Neural crest cell (in vitro differentiated cells): ENCODE results near the gene LINS1. TPM values are rescaled to one million over a fixed set of nuclear protein-coding genes. Genes with fewer than 3 reads are reported as not detected.

Source experiments
- DNase-seq: peaks from one replicate; pipeline ENCODE4 v3.0.0; 2021; ENCODE audit warnings: low read depth, mixed read lengths, low spot score
- H3K27ac Mint-ChIP-seq: one replicate; pipeline ENCODE4 v1.8.0; 2021; ENCODE audit warnings: mild to moderate bottlenecking, mixed read lengths; ENCODE audit not compliant: unreplicated experiment
- H3K27me3 Mint-ChIP-seq: 2 replicates; pipeline ENCODE4 v1.8.0; 2021; ENCODE audit warnings: low read depth, mild to moderate bottlenecking, mixed read lengths
- H3K36me3 Mint-ChIP-seq: 2 replicates; pipeline ENCODE4 v1.8.0; 2021; ENCODE audit warnings: low read depth, mild to moderate bottlenecking, mixed read lengths
- H3K4me1 Mint-ChIP-seq: 2 replicates; pipeline ENCODE4 v1.8.0; 2021; ENCODE audit warnings: mixed read lengths
- H3K4me3 Mint-ChIP-seq: one replicate; pipeline ENCODE4 v1.8.0; 2021; ENCODE audit warnings: mild to moderate bottlenecking, mixed read lengths
- H3K9me3 Mint-ChIP-seq: 2 replicates; pipeline ENCODE4 v1.8.0; 2021; ENCODE audit warnings: mixed read lengths
- CTCF ChIP-seq: fragments of 200-600 bp; sonication (generic); conservative IDR thresholded peaks from 2 replicates; pipeline ENCODE4 v1.5.0; 2021; ENCODE audit warnings: antibody characterized with exemption, mild to moderate bottlenecking
- total RNA-seq: library from RNA; stranded (reverse); gene quantifications from 2 replicates; pipeline ENCODE4 v1.2.1, GENCODE V29; 2021

Gene LINS1
- total RNA-seq, 1 donor from 2014 or later, result 18.2 TPM

- H3K36me3 Mint-ChIP-seq, result peaks cover 19% of the 10 kb centered on the region
- no peaks in the 10 kb centered on the region for H3K27me3 Mint-ChIP-seq
- H3K27ac Mint-ChIP-seq, result peak overlapping the region; percentile 57
- no peak for DNase-seq
- TF ChIP-seq CTCF, result no peak
- H3K9me3 Mint-ChIP-seq, result no peaks in the 10 kb centered on the region
- H3K4me3 Mint-ChIP-seq, result no peak overlapping the region
- no peaks in the 10 kb centered on the region for H3K4me1 Mint-ChIP-seq
These were observed 28.5 kb downstream of the LINS1 start for GRCh38 chr15:100573526-100573925.

- H3K27me3 Mint-ChIP-seq, result no peaks in the 10 kb centered on the region
- TF ChIP-seq CTCF, result peak; percentile 73
- no peak overlapping the region for H3K27ac Mint-ChIP-seq
- peaks cover 19% of the 10 kb centered on the region for H3K36me3 Mint-ChIP-seq
- no peak overlapping the region for H3K4me3 Mint-ChIP-seq
- no peaks in the 10 kb centered on the region for H3K9me3 Mint-ChIP-seq
- DNase-seq, result no peak
- no peaks in the 10 kb centered on the region for H3K4me1 Mint-ChIP-seq
These were observed 29.5 kb downstream of the LINS1 start for GRCh38 chr15:100572362-100572983.

GRCh38 chr15:100571592-100572167 is 30.3 kb downstream of the LINS1 start:
- no peaks in the 10 kb centered on the region for H3K9me3 Mint-ChIP-seq
- TF ChIP-seq CTCF, result no peak
- no peak for DNase-seq
- no peak overlapping the region for H3K4me3 Mint-ChIP-seq
- peaks cover 18% of the 10 kb centered on the region for H3K36me3 Mint-ChIP-seq
- no peak overlapping the region for H3K27ac Mint-ChIP-seq
- H3K27me3 Mint-ChIP-seq, result no peaks in the 10 kb centered on the region
- no peaks in the 10 kb centered on the region for H3K4me1 Mint-ChIP-seq

- no peak for DNase-seq
- Mint-ChIP-seq H3K4me3 (no peak overlapping the region), H3K27me3 (no peaks in the 10 kb centered on the region), H3K27ac (no peak overlapping the region), H3K4me1 (no peaks in the 10 kb centered on the region), H3K9me3 (no peaks in the 10 kb centered on the region), H3K36me3 (peaks cover 12% of the 10 kb centered on the region)
- no peak for TF ChIP-seq CTCF
These were observed 31.2 kb downstream of the LINS1 start for GRCh38 chr15:100570735-100571313.

GRCh38 chr15:100570275-100570674 is 31.7 kb downstream of the LINS1 start:
- Mint-ChIP-seq H3K4me3 (no peak overlapping the region), H3K9me3 (no peaks in the 10 kb centered on the region), H3K36me3 (peaks cover 9% of the 10 kb centered on the region), H3K4me1 (no peaks in the 10 kb centered on the region), H3K27me3 (no peaks in the 10 kb centered on the region), H3K27ac (no peak overlapping the region)
- DNase-seq, result no peak
- no peak for TF ChIP-seq CTCF
